Epithelial cell of prostate (primary cell): Measurements from ENCODE around the gene ZBTB5.
"Not testable (repeated sequence)": the region's sequence is repeated elsewhere in the genome, so short reads cannot be mapped to it uniquely, and the experiment has no call there.

Experiments
- DNase-seq: peaks from one replicate; pipeline ENCODE4 v3.0.0-alpha.2; 2011; ENCODE audit warnings: low read depth, low spot score
- H3K27ac ChIP-seq: fragments of 450-650 bp; 2 replicates; pipeline ENCODE4 v1.5.1; 2017; ENCODE audit warnings: mild to moderate bottlenecking

Gene ZBTB5

GRCh38 chr9:37412431-37413151 lies 52.7 kb downstream of the ZBTB5 start:
- DNase-seq, result no peak
- peak overlapping the region; percentile 44 for H3K27ac ChIP-seq

GRCh38 chr9:37410969-37411785 lies 54.1 kb downstream of the ZBTB5 start:
- no peak overlapping the region for H3K27ac ChIP-seq
- no peak for DNase-seq

DNA sequence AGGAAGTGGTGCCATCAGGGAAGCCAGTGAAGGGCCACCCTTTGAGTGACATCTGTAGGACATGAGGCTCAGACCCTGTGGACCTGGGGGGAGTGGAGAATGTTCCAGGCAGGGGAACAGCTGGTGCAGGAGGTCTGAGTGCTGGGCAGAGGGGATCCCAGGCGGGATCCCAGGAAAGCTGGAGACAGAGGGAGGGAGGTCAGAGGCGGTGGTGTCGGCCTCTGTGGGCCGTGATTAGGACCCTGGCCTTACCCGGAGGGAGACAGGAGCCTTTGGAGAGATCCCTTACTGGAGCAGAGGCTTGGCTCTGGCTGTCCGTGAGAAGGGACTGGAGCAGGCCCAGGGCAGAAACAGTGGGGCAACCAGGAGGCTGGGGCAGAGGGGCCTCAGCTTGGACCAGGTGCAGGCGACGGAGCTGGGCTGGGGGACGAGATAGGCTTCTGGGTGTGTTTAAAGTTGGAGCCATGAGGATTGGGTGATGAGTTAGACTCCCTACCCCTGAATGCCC lies 54.8 kb downstream of the ZBTB5 start:
- H3K27ac ChIP-seq, result no peak overlapping the region
- no peak for DNase-seq

- DNase-seq, result no peak
- H3K27ac ChIP-seq, result no peak overlapping the region
Observed at GRCh38 chr9:37408933-37409710, 56.1 kb downstream of the ZBTB5 start.

DNA sequence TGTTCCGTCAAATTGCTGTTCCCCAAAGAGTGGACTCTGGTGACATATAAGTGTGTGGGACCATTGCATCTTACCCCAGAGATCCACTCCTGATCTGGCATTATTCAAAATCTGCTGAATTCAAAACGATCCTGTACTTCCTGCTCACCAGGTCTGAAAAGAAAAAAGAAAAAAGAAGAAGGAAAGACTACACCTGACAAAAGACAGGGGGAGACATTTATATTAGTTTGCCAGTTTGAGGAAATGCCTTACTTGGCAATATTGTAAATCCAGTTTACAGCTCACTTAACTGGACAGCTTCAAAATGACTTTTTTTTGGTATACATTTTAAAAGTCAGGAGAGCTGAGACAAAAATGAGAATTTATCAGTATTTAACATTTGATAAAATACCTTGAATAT lies 57.8 kb downstream of the ZBTB5 start:
- no peak for DNase-seq
- no peak overlapping the region for H3K27ac ChIP-seq

DNA sequence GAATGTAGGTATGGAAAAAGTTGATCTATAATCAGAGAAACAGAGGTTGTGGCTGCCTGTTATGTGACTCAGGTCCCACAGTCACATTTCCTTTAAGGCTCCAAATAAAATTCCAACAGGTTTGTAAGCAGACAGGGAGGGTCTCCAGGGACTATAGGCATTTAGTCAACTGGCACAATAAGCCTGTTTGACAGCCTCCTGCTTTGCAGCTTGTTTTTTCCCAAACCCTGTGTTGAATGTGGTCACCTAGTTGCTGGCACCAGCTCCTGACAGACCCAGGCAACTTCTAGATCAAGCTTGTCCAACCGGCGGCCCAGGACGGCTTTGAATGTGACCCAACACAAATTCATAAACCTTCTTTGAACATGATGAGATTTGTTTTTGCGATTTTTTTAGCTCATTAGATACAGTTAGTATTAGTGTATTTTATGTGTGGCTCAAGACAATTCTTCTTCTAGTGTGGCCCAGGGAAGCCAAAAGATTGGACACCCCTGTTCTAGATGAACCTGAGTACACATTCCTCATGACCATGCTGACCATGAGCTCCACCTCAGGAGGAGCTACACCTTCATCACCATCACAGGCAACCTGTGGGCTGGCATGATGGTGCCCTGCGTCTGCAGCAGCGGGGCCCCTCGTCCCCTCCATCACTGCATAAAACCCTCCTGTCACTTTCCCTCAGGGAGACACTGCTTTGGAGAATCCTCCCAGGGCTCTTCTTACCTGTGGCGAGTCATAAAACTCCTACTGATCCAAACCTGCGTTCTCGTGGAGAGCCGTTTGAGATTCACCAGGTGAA lies 58.4 kb downstream of the ZBTB5 start:
- no peak overlapping the region for H3K27ac ChIP-seq

GRCh38 chr9:37405764-37406380 lies 59.4 kb downstream of the ZBTB5 start:
- H3K27ac ChIP-seq, result no peak overlapping the region
- DNase-seq, result no peak

More for the DNA sequence above, 58.4 kb downstream of the ZBTB5 start:
- no peak for DNase-seq

DNA sequence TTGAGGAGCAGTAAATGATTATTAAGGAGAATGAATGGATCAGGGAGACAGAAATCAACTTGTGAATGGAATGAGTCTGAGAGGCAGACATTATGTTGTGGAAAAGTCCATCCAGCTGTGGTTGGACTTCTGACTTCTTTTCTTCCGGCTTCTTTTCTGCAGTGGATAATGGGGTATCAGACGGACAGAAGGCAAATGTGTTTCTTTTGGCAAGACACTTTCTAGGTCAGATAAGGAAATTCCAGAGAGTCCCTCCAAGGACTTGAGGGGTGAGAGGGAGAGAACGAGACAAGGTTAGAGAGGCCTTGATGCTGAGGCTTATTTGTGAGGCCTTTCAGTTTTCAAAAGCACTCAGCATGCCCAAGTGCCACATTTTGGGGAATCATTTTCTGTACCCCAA lies 59.9 kb downstream of the ZBTB5 start:
- H3K27ac ChIP-seq, result no peak overlapping the region
- no peak for DNase-seq

- H3K27ac ChIP-seq, result peak overlapping the region; percentile 53
- no peak for DNase-seq
Observed at GRCh38 chr9:37404590-37404989, 60.7 kb downstream of the ZBTB5 start.

- no peak overlapping the region for H3K27ac ChIP-seq
- DNase-seq, result no peak
Observed at GRCh38 chr9:37399336-37399735, 65.9 kb downstream of the ZBTB5 start.

DNA sequence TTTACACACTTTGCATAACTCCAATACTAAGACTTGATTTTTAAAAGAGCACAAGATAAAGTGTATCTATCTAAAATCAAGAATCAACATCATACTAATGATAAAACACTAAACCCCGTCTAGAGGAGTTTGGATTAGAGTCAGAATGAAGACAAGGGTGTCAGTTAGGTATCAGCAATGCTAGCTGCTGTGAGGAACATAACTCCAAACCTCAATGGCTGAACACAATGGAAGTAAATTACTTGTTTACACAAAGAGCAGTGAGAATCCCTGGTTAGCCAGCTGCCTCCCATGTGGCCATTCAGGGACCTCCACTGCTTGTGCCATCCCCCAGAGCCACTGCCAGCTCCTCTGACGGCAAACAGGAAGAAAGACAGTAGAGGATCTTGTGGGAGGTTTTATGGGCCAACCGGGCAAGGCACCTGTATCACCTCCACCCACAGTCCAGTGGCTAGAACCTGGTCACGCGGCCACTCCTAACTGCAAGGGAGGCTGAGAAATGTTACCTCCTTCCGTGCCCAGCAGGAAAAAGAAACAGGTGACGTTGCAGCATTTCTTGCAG lies 66.7 kb downstream of the ZBTB5 start:
- H3K27ac ChIP-seq, result no peak overlapping the region
- no peak for DNase-seq

- not testable (repeated sequence) for DNase-seq, H3K27ac ChIP-seq
Observed at GRCh38 chr9:37397948-37398347, 67.3 kb downstream of the ZBTB5 start.

DNA sequence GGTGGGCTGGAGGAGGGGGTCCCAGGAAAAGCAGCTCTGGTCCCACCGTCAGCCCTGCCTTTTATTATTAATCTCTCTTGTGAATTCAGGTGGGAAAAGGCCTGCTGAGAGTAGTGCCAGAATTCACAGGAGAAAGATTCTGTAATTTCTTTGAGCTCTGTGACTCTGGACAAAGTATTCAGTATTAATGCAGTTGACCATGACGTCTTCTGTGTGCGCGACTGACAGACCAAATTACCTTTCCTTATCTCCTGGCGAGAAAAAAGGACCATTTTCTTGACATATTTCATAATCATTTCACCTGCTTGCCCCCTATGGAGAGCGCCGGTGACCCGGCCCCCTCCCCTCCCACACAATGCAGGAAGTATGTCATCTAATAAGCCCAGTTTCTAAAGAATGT lies 69.6 kb downstream of the ZBTB5 start:
- H3K27ac ChIP-seq, result no peak overlapping the region
- no peak for DNase-seq

GRCh38 chr9:37395229-37395628 lies 70.0 kb downstream of the ZBTB5 start:
- H3K27ac ChIP-seq, result no peak overlapping the region
- no peak for DNase-seq

DNA sequence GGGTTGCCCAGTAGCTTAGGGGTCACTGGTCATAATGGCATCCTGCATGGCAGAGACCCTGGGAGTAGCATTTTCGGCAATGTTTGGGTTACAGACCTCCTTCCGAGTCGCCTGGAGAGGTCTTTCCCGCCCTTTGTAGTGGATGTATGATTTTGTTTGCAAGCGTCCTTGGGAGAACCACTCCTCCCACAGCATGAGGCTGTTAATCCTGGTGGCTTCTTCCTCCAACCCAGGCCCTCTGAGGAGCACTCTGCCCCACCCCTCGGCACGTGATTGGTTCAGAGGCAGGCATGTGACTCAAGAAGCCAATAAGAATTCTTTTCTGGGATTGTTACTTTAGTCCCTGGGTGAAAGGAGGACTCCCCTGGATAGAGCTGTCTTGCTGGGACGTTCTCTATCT lies 73.0 kb downstream of the ZBTB5 start:
- DNase-seq, result no peak
- no peak overlapping the region for H3K27ac ChIP-seq

DNA sequence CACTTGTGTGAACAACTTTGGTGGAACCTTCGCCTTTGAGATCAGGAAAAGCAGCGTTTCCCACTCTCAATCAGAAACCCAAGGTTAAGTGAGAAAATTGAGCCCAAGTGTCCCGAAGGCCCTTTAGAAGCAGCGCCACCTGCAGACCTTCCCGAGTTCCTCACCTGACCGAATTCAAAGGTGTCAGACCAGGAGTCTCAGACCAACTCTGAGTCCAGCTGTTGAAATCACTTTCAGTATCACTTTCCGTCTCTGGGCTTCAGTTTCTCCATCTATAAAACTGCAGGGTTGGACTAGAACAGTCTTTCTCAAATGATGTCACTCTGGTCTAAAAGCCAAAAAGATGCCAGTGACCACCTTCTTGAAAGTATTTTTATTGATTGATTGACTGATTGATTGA lies 74.5 kb downstream of the ZBTB5 start:
- no peak overlapping the region for H3K27ac ChIP-seq
- no peak for DNase-seq
